Neural cell (in vitro differentiated cells): ENCODE results near the gene UGT2B15. TPM values are rescaled to one million over a fixed set of nuclear protein-coding genes. Genes with fewer than 3 reads are reported as not detected.
"Not testable (repeated sequence)": the region's sequence is repeated elsewhere in the genome, so short reads cannot be mapped to it uniquely, and the experiment has no call there.

Experiments used
- H2AFZ ChIP-seq: fragments of 200-600, 300-800 bp; sonication (generic), shearing (Covaris generic); 2 replicates; pipeline ENCODE4 v1.6.0; 2014; ENCODE audit warnings: low read depth, mild to moderate bottlenecking, antibody characterized with exemption, low read length, moderate library complexity
- H3F3A ChIP-seq: fragments of 200-600 bp; shearing (Covaris generic); 2 replicates; pipeline ENCODE4 v1.6.1; 2016; ENCODE audit warnings: mild to moderate bottlenecking, moderate library complexity, mixed read lengths, antibody characterized with exemption, low read length; ENCODE audit not compliant: insufficient read depth, poor library complexity, severe bottlenecking
- H3K27ac ChIP-seq: fragments of 200-600, 300-800 bp; sonication (generic), shearing (Covaris generic); 2 replicates; pipeline ENCODE4 v1.5.1; 2014; ENCODE audit warnings: mild to moderate bottlenecking, low read length, moderate library complexity
- H3K27me3 ChIP-seq: fragments of 300-800, 200-600 bp; sonication (generic), shearing (Covaris generic); 2 replicates; pipeline ENCODE4 v1.6.0; 2014; ENCODE audit warnings: mild to moderate bottlenecking, low read depth, low read length, moderate library complexity; ENCODE audit not compliant: insufficient read depth
- H3K36me3 ChIP-seq: fragments of 300-800, 200-600 bp; sonication (generic), shearing (Covaris generic); 2 replicates; pipeline ENCODE4 v1.5.1; 2014; ENCODE audit warnings: mild to moderate bottlenecking, antibody characterized with exemption, low read length, moderate library complexity; ENCODE audit not compliant: insufficient read depth
- H3K4me2 ChIP-seq: fragments of 300-800, 200-600 bp; sonication (generic), shearing (Covaris generic); 2 replicates; pipeline ENCODE4 v1.6.0; 2014; ENCODE audit warnings: mild to moderate bottlenecking, low read length
- H3K4me3 ChIP-seq: fragments of 300-800, 200-600 bp; sonication (generic), shearing (Covaris generic); 2 replicates; pipeline ENCODE4 v1.5.1; 2014; ENCODE audit warnings: mild to moderate bottlenecking, low read length, moderate library complexity
- H3K79me2 ChIP-seq: fragments of 200-600 bp; shearing (Covaris generic); replicated peaks from 2 replicates; pipeline ENCODE4 v1.6.0; 2014; ENCODE audit warnings: mild to moderate bottlenecking, low read length, moderate library complexity; ENCODE audit not compliant: insufficient read depth
- H3K9ac ChIP-seq: fragments of 300-800, 200-600 bp; sonication (generic), shearing (Covaris generic); 2 replicates; pipeline ENCODE4 v1.6.1; 2016; ENCODE audit warnings: mild to moderate bottlenecking, low read length, mixed read lengths
- H3K9me2 ChIP-seq: fragments of 200-600 bp; shearing (Covaris generic); 2 replicates; pipeline ENCODE4 v1.6.1; 2016; ENCODE audit warnings: mild to moderate bottlenecking, low read length, mixed read lengths; ENCODE audit not compliant: insufficient read depth
- H3K9me3 ChIP-seq: fragments of 200-600, 300-800 bp; sonication (generic), shearing (Covaris generic); 2 replicates; pipeline ENCODE4 v1.6.1; 2016; ENCODE audit warnings: mild to moderate bottlenecking, mixed run types, low read length, moderate library complexity, mixed read lengths
- H4K20me1 ChIP-seq: fragments of 200-600 bp; shearing (Covaris generic); 2 replicates; pipeline ENCODE4 v1.6.1; 2016; ENCODE audit warnings: mild to moderate bottlenecking, mixed run types; ENCODE audit not compliant: insufficient read depth
- CTCF ChIP-seq: fragments of 450-650 bp; IDR thresholded peaks from 2 replicates; pipeline ENCODE4 v1.5.1; 2014; ENCODE audit warnings: antibody characterized with exemption, mild to moderate bottlenecking, moderate library complexity; ENCODE audit not compliant: poor library complexity, severe bottlenecking
- EP300 ChIP-seq: fragments of 450-650 bp; conservative IDR thresholded peaks from 2 replicates; pipeline ENCODE4 v1.6.1; 2014; ENCODE audit warnings: antibody characterized with exemption, mild to moderate bottlenecking, moderate library complexity; ENCODE audit not compliant: poor library complexity, severe bottlenecking
- EZH2 ChIP-seq: fragments of 200-600, 300-800 bp; shearing (Covaris generic), sonication (generic); IDR thresholded peaks from 2 replicates; pipeline ENCODE4 v1.6.1; 2014; ENCODE audit warnings: antibody characterized with exemption, low read length, borderline replicate concordance, mild to moderate bottlenecking; ENCODE audit not compliant: insufficient read depth, poor library complexity, severe bottlenecking
- MXI1 ChIP-seq: fragments of 450-650 bp; conservative IDR thresholded peaks from 2 replicates; pipeline ENCODE4 v1.6.1; 2014; ENCODE audit warnings: antibody characterized with exemption, mild to moderate bottlenecking; ENCODE audit not compliant: poor library complexity, severe bottlenecking
- POLR2AphosphoS5 ChIP-seq: IDR thresholded peaks from 2 replicates; pipeline ENCODE4 v1.6.1; 2012
- RAD21 ChIP-seq: fragments of 450-650 bp; conservative IDR thresholded peaks from 2 replicates; pipeline ENCODE4 v1.6.1; 2014; ENCODE audit warnings: antibody characterized with exemption, mild to moderate bottlenecking, moderate library complexity
- REST ChIP-seq: IDR thresholded peaks from 2 replicates; pipeline ENCODE4 v1.6.1; 2012; ENCODE audit warnings: borderline replicate concordance
- SMC3 ChIP-seq: fragments of 450-650 bp; conservative IDR thresholded peaks from 2 replicates; pipeline ENCODE4 v1.6.1; 2014; ENCODE audit warnings: antibody characterized with exemption, mild to moderate bottlenecking, moderate library complexity; ENCODE audit not compliant: poor library complexity
- TAF1 ChIP-seq: IDR thresholded peaks from 2 replicates; pipeline ENCODE4 v1.6.1; 2012; ENCODE audit warnings: low read depth
- polyA minus RNA-seq: library from RNA; depleted of rRNA, polyadenylated mRNA; stranded (reverse); fragments of >200 nt; gene quantifications from 2 replicates; pipeline ENCODE4 v1.2.3, GENCODE V29; 2014
- polyA plus RNA-seq: library from polyadenylated mRNA; depleted of rRNA; stranded (reverse); fragments of >200 nt; gene quantifications from 2 replicates; pipeline ENCODE4 v1.2.3, GENCODE V29; 2014

Gene UGT2B15
- not detected in 2 replicates for polyA plus RNA-seq
- polyA minus RNA-seq: not detected in 2 replicates

- H2AFZ ChIP-seq, H3F3A ChIP-seq, H3K4me2 ChIP-seq, H3K27ac ChIP-seq, H4K20me1 ChIP-seq, H3K27me3 ChIP-seq, H3K9ac ChIP-seq, H3K9me2 ChIP-seq, H3K36me3 ChIP-seq, H3K9me3 ChIP-seq, H3K4me3 ChIP-seq, H3K79me2 ChIP-seq: not testable (repeated sequence)
Observed at GRCh38 chr4:68670479-68670939, at the start of gene UGT2B15. TSS of gene UGT2B15 (minus strand) at chr4:68670652. CDS start at chr4:68670618, 34 bp downstream.

- no peak overlapping the region for H3K4me3 ChIP-seq
- no peaks in the 10 kb centered on the region for H3F3A ChIP-seq
- no peaks in the 10 kb centered on the region for H3K9me2 ChIP-seq
- TF ChIP-seq RAD21: no peak
- no peak overlapping the region for H3K4me2 ChIP-seq
- H3K79me2 ChIP-seq: no peaks in the 10 kb centered on the region
- no peak overlapping the region for H2AFZ ChIP-seq
- no peak overlapping the region for H3K9ac ChIP-seq
- H3K27me3 ChIP-seq: no peaks in the 10 kb centered on the region
- H4K20me1 ChIP-seq: no peaks in the 10 kb centered on the region
- no peak overlapping the region for H3K27ac ChIP-seq
- H3K36me3 ChIP-seq: no peaks in the 10 kb centered on the region
- no peaks in the 10 kb centered on the region for H3K9me3 ChIP-seq
Observed at GRCh38 chr4:68719075-68719473, 48.6 kb upstream of the UGT2B15 start.

GRCh38 chr4:68718447-68719074 is 48.1 kb upstream of the UGT2B15 start:
- no peak overlapping the region for H3K4me3 ChIP-seq
- no peaks in the 10 kb centered on the region for H3K9me2 ChIP-seq
- TF ChIP-seq EZH2 (no peak), EP300 (no peak), REST (no peak), CTCF (no peak), POLR2AphosphoS5 (no peak), RAD21 (no peak), MXI1 (no peak), SMC3 (no peak), TAF1 (no peak)
- no peak overlapping the region for H3K27ac ChIP-seq
- no peaks in the 10 kb centered on the region for H4K20me1 ChIP-seq
- no peak overlapping the region for H3K4me2 ChIP-seq
- no peak overlapping the region for H3K9ac ChIP-seq
- H2AFZ ChIP-seq: no peak overlapping the region
- H3K27me3 ChIP-seq: no peaks in the 10 kb centered on the region
- H3K9me3 ChIP-seq: no peaks in the 10 kb centered on the region
- no peaks in the 10 kb centered on the region for H3F3A ChIP-seq
- H3K79me2 ChIP-seq: no peaks in the 10 kb centered on the region
- no peaks in the 10 kb centered on the region for H3K36me3 ChIP-seq
